ENCODE data around the gene TLR2. TPM values are rescaled to one million over a fixed set of nuclear protein-coding genes. Genes with fewer than 3 reads are reported as not detected.

The TLR2 gene
- total RNA-seq, 3 donors from 2014 or later (not counting 1 experiment from before 2014, with no cell fraction given), result 2.7 to 20.4 (median 6.3) TPM

DNA sequence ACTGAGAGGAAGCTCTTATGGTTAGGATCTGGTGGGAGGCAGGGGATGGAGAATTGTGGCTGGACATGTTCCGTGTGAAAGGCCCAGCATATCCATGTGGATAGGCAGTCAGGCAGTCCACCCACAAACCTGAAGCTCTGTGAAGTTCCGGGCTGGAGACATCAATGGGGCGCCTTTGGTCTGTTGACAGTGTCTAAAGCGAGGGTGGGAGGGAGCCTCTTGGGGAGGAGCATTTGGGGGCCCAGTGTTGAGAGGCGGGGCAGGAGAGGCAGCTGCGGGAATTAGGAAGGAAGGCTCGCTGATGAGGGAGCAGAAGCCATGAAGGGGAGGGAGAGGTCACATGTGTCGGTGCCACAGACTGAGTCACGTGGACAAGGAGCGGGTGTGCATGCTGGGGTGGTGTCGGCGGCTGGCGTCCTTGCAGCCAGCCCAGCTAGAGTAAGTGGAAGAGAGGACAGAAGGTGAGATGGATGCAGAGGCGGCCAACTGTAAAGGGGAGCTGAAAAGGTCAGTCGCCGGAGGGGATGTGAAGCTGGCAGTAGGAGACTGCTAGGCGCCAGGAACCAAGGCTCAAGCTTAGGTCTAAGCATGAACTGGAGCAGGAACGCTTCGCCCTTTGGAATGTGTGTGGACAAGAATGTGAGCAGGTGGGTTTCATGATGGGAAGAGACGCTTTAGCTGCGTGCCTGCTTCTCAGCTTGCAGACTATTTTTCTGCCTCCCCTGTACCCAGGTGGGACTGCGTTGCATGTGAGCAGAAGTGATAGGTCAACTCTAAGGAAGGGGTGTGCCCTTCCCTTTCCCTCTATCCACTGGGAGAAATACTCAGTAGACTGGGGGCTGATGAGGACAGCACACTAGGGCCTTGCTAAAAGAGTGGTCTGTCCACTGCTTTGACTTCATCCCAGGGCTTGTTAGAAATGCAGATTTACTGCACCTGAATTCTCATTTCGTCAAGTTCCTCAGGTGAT lies 44.0 kb upstream of the TLR2 start:
- 86% methylated on average over 23 of the region's 23 CpGs for WGBS (ENCODE audit: insufficient coverage)
- no peak overlapping the region for H3K4me3 ChIP-seq (ENCODE audit: low read length)
- Mint-ChIP-seq H3K27ac (no peak overlapping the region), H3K9me3 (no peaks in the 10 kb centered on the region), H3K36me3 (peaks cover 15% of the 10 kb centered on the region), H3K27me3 (ENCODE audit: low read depth in 2 of 2) (no peaks in the 10 kb centered on the region), H3K4me3 (no peak overlapping the region), H3K4me1 (peaks cover 6% of the 10 kb centered on the region in 2 donors)
- ATAC-seq, result no peak
- intact Hi-C loops (cut with micrococcal nuclease), result no loop called here
- no peak overlapping the region for H3K27ac ChIP-seq (ENCODE audit: low read length)
- DNase-seq, result no peak
- TF ChIP-seq, protein P1, sequence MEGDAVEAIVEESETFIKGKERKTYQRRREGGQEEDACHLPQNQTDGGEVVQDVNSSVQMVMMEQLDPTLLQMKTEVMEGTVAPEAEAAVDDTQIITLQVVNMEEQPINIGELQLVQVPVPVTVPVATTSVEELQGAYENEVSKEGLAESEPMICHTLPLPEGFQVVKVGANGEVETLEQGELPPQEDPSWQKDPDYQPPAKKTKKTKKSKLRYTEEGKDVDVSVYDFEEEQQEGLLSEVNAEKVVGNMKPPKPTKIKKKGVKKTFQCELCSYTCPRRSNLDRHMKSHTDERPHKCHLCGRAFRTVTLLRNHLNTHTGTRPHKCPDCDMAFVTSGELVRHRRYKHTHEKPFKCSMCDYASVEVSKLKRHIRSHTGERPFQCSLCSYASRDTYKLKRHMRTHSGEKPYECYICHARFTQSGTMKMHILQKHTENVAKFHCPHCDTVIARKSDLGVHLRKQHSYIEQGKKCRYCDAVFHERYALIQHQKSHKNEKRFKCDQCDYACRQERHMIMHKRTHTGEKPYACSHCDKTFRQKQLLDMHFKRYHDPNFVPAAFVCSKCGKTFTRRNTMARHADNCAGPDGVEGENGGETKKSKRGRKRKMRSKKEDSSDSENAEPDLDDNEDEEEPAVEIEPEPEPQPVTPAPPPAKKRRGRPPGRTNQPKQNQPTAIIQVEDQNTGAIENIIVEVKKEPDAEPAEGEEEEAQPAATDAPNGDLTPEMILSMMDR (IDR thresholded peaks at IDR 0.05), result no peak
- no peaks in the 10 kb centered on the region for H3K9me3 ChIP-seq (ENCODE audit: control insufficient read depth, insufficient read depth, low read length)
- no peaks in the 10 kb centered on the region for H3K27me3 ChIP-seq (ENCODE audit: control insufficient read depth, insufficient read depth, low read length)
- H3K4me1 ChIP-seq (ENCODE audit: control insufficient read depth, insufficient read depth, low read length), result peaks cover 3% of the 10 kb centered on the region
- peaks cover 32% of the 10 kb centered on the region for H3K36me3 ChIP-seq (ENCODE audit: control insufficient read depth, insufficient read depth, low read length)

DNA sequence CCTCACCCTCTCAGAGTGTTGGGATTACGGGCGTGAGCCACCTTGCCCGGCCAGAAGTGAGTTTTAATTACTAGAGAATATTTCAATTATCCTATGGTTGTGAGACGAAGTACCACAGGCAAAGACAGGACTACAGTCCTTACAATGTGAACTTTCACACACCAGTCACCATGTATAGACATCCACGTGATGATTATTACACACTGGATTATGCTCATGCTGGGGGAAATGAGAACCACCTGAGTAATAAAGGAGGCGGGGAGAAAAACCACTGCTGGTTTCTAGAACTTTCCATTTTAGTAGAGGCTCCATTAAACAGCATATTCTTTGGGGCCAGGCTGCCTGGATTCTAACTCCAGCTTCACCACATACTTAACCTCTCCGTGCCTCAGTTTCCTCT lies 42.5 kb upstream of the TLR2 start:
- no peak for ATAC-seq
- DNase-seq, result no peak
- no peak overlapping the region for H3K4me3 ChIP-seq (ENCODE audit: low read length)
- peaks cover under 1% of the 10 kb centered on the region for H3K36me3 Mint-ChIP-seq
- H3K27ac Mint-ChIP-seq, result peak overlapping the region in 1 of 2 donors; percentile 11
- no peaks in the 10 kb centered on the region for H3K27me3 ChIP-seq (ENCODE audit: control insufficient read depth, insufficient read depth, low read length)
- intact Hi-C loops (cut with micrococcal nuclease), result no loop called here
- H3K36me3 ChIP-seq (ENCODE audit: control insufficient read depth, insufficient read depth, low read length), result peaks cover 17% of the 10 kb centered on the region
- 77% methylated on average over 6 of the region's 7 CpGs for WGBS (ENCODE audit: insufficient coverage)
- H3K9me3 Mint-ChIP-seq, result no peaks in the 10 kb centered on the region
- peaks cover 6% of the 10 kb centered on the region in 2 donors for H3K4me1 Mint-ChIP-seq
- H3K9me3 ChIP-seq (ENCODE audit: control insufficient read depth, insufficient read depth, low read length), result peaks cover 2% of the 10 kb centered on the region
- no peak overlapping the region for H3K4me3 Mint-ChIP-seq
- H3K4me1 ChIP-seq (ENCODE audit: control insufficient read depth, insufficient read depth, low read length), result peaks cover 3% of the 10 kb centered on the region
- TF ChIP-seq, protein P1 (IDR thresholded peaks at IDR 0.05), result no peak
- no peaks in the 10 kb centered on the region for H3K27me3 Mint-ChIP-seq (ENCODE audit: low read depth in 2 of 2)
- H3K27ac ChIP-seq (ENCODE audit: low read length), result no peak overlapping the region

GRCh38 chr4:153643406-153644383 lies 40.4 kb upstream of the TLR2 start:
- Histone ChIP-seq H3K4me1 (ENCODE audit: control insufficient read depth, insufficient read depth, low read length) (peaks cover 3% of the 10 kb centered on the region), H3K27ac (ENCODE audit: low read length) (no peak overlapping the region), H3K4me3 (ENCODE audit: low read length) (no peak overlapping the region), H3K36me3 (ENCODE audit: control insufficient read depth, insufficient read depth, low read length) (no peaks in the 10 kb centered on the region), H3K9me3 (ENCODE audit: control insufficient read depth, insufficient read depth, low read length) (peaks cover 2% of the 10 kb centered on the region), H3K27me3 (ENCODE audit: control insufficient read depth, insufficient read depth, low read length) (no peaks in the 10 kb centered on the region)
- 92% methylated on average over 7 of the region's 9 CpGs for WGBS (ENCODE audit: insufficient coverage)
- Mint-ChIP-seq H3K36me3 (no peaks in the 10 kb centered on the region), H3K4me1 (peaks cover 6% of the 10 kb centered on the region in 2 donors), H3K27ac (peak overlapping the region; percentile 38 to 42), H3K9me3 (no peaks in the 10 kb centered on the region), H3K4me3 (peak overlapping the region; percentile 55), H3K27me3 (ENCODE audit: low read depth in 2 of 2) (no peaks in the 10 kb centered on the region)
- intact Hi-C loops (cut with micrococcal nuclease), result loop anchor here (1.0 kb wide), 2 partner anchors 299 to 560 kb away; partner anchors contain the start of gene MND1
- TF ChIP-seq, protein P1 (IDR thresholded peaks at IDR 0.05), result peak; percentile 56
- DNase-seq (peak in 1 of 2 donors; percentile 74), ATAC-seq (peak; percentile 86 to 99 (median 98))

Measured in natural killer cell (primary cell).